Activated T-helper 1 cell treated with anti-CD3 and anti-CD28 coated beads, Interleukin-12 subunit alpha, Interleukin-12 subunit beta, Interleukin-2, Interleukin-4 antibody, amounts not matched to agents 30 ng/mL and 10 ng/mL and 1 ng/mL, durations not matched to agents 14 hours and 24 hours and 36 hours (primary cell): ENCODE data around the gene NR5A1. TPM values are rescaled to one million over a fixed set of nuclear protein-coding genes. Genes with fewer than 3 reads are reported as not detected.

ENCODE experiments used
- DNase-seq: peaks from one replicate; pipeline ENCODE4 v3.0.0; 2021; ENCODE audit warnings: low spot score
- H3K27ac Mint-ChIP-seq: one replicate; pipeline ENCODE4 v1.8.0; 2021; ENCODE audit warnings: mild to moderate bottlenecking, mixed read lengths
- H3K27me3 Mint-ChIP-seq: one replicate; pipeline ENCODE4 v1.8.0; 2022; ENCODE audit warnings: mild to moderate bottlenecking, moderate library complexity, mixed read lengths; ENCODE audit not compliant: insufficient read depth
- H3K36me3 Mint-ChIP-seq: one replicate; pipeline ENCODE4 v1.8.0; 2021; ENCODE audit warnings: low read depth, mixed read lengths
- H3K4me1 Mint-ChIP-seq: one replicate; pipeline ENCODE4 v1.8.0; 2021; ENCODE audit warnings: low read depth, mixed read lengths
- H3K4me3 Mint-ChIP-seq: one replicate; pipeline ENCODE4 v1.8.0; 2021; ENCODE audit warnings: mild to moderate bottlenecking, moderate library complexity, mixed read lengths
- H3K9me3 Mint-ChIP-seq: one replicate; pipeline ENCODE4 v1.8.0; 2021; ENCODE audit warnings: mixed read lengths
- intact Hi-C: fragments of 100-400 bp; cut with micrococcal nuclease; formaldehyde crosslinking; loops from one replicate; pipeline ENCODE4 v1.15.1; 2024
- total RNA-seq: library from RNA; stranded (reverse); gene quantifications from 2 replicates; pipeline ENCODE4 v1.2.3, GENCODE V29; 2022

The NR5A1 gene
- total RNA-seq, 1 donor from 2014 or later, result not detected

DNA sequence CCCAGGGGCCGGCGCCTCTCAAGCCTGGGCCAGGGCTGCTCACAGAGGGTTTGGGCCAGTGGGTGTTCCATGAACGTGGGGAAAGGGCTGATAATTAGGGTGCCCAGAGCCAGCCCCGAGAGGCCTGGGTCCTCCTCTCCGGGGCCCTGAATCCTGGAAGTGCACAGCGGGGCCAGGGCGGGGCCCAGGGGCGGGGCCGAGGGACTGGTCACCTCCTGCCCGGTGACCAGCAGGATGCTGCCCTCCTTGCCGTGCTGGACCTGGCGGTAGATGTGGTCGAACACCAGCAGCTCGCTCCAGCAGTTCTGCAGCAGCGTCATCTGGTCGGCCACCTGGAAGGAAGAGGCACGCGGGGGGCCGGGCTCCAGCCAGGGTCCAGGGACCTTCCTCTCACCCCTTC is 14.4 kb downstream of the NR5A1 start:
- no peak overlapping the region for H3K27ac Mint-ChIP-seq
- peaks cover 3% of the 10 kb centered on the region for H3K27me3 Mint-ChIP-seq

DNA sequence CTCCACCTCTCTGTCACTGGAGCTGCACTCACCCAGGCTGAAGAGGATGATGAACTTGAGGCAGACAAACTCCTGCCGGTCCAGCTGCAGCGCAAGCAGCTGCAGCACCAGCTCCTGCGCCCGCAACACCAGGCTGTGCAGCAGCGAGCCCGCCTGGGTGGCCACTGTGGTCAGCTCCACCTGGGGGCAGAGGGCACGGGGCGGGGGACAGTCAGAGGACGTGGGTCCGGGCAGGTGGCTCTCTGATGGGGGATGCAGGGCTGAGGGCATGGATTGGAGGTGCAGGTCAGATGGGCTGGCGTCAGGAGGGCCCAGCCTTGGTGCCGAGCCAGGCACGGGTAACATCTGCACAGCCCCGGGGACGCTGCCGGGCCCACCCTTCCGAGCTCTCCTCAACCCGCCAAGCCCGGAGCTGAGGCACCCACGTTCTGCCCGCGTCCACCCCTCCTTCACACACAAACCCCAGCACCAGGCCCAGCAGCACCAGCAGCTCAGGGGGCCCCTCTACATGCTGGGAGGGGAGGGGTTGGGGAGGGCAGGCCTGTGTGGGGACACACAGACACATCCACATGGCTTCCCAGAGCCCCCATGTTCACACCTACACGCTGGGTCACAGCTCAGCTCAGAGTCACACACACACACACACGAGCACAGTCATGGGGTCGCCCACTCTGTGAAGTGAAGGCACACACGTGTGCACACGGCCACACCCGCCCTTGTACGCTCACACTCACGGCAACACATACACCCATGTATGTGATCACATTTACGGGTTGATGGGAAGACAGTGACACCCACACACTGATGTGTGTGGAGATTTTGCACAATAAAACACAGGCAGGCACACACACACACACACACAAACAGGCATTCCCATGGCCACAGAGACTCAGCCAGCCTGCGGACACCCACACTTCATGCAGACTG is 15.9 kb downstream of the NR5A1 start:
- H3K36me3 Mint-ChIP-seq, result no peaks in the 10 kb centered on the region
- no peaks in the 10 kb centered on the region for H3K9me3 Mint-ChIP-seq
- intact Hi-C loops, result no loop called here
- peaks cover 3% of the 10 kb centered on the region for H3K27me3 Mint-ChIP-seq
- DNase-seq, result no peak
- H3K4me1 Mint-ChIP-seq, result peaks cover 5% of the 10 kb centered on the region
- no peak overlapping the region for H3K27ac Mint-ChIP-seq
- H3K4me3 Mint-ChIP-seq, result no peak overlapping the region

More for the DNA sequence above, 14.4 kb downstream of the NR5A1 start:
- DNase-seq, result no peak
- intact Hi-C loops, result no loop called here
- H3K9me3 Mint-ChIP-seq, result no peaks in the 10 kb centered on the region
- H3K4me1 Mint-ChIP-seq, result peaks cover 5% of the 10 kb centered on the region
- no peaks in the 10 kb centered on the region for H3K36me3 Mint-ChIP-seq
- no peak overlapping the region for H3K4me3 Mint-ChIP-seq

DNA sequence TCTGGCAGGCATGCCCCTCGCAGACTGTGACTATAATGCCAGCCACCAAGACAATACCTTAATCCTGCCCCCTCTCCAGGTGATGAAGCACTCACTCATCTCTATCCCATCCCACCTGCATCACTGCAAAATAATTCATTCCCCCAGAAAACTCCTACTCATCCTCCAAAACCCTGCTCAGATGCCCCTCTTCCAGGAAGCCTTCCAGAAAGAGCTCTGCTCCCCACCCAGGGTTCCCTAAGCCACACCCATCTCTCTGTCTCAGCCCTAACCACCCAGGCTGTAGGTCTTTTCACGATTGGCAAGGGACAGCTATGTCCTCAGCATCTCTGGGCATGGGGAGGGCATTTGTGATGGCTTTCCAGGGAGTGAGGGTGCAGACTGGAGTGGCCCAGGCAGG is 17.2 kb downstream of the NR5A1 start:
- DNase-seq, result no peak
- Mint-ChIP-seq H3K4me1 (no peaks in the 10 kb centered on the region), H3K27ac (no peak overlapping the region), H3K4me3 (no peak overlapping the region), H3K27me3 (peaks cover 3% of the 10 kb centered on the region), H3K9me3 (no peaks in the 10 kb centered on the region), H3K36me3 (no peaks in the 10 kb centered on the region)
- intact Hi-C loops, result no loop called here

DNA sequence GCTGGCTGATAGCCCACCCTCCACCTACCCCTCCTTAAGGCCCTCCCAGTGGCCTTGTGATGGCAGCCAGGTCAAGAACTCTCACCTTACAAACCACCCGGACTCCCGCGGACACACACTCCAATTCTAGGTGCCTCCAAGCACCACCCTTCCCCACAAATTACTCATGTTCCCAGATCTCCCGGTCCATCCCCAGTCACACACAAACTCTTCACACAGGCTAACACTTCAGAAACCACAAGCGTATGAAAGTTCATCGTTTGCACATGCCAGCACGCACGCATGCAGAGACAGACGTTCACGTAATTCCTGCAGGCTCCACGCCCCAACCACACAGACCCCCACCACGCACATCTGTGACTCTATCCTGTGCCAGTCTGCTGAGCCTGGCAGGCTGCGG is 18.0 kb downstream of the NR5A1 start:
- H3K4me1 Mint-ChIP-seq, result no peaks in the 10 kb centered on the region
- H3K9me3 Mint-ChIP-seq, result no peaks in the 10 kb centered on the region
- no peaks in the 10 kb centered on the region for H3K36me3 Mint-ChIP-seq
- H3K27me3 Mint-ChIP-seq, result peaks cover 3% of the 10 kb centered on the region
- no peak overlapping the region for H3K4me3 Mint-ChIP-seq
- no peak overlapping the region for H3K27ac Mint-ChIP-seq
- intact Hi-C loops, result no loop called here
- DNase-seq, result no peak

DNA sequence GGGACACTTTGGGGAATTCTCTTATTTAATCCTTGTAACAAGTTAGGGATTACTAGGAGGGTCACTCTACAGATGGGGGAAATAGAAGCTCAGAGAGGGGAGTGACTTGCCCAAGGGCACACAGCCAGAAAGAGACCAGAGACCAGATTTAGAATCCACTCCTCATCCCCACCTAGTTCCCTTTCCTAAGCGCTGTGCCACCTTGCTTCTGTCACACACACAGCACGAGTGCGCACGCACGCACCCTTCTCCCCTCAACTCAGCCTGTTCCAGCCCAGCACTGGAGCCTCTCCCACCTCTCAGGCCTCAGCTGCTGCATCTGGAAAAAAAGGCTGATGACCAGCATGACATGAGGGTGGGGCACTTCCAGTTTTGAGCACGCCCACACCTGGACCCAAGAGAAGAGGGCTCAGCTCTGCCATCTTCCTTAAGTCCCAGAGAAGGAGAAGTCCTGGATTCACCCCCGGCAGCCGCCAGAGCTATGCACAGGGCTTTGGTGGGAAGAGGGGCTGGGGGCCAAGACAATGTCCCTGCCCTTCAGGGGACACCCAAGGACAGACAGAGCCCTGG is 18.5 kb downstream of the NR5A1 start:
- Mint-ChIP-seq H3K27ac (no peak overlapping the region), H3K4me1 (no peaks in the 10 kb centered on the region), H3K9me3 (no peaks in the 10 kb centered on the region), H3K36me3 (no peaks in the 10 kb centered on the region), H3K4me3 (no peak overlapping the region), H3K27me3 (peaks cover 3% of the 10 kb centered on the region)
- DNase-seq, result no peak
- intact Hi-C loops, result no loop called here

DNA sequence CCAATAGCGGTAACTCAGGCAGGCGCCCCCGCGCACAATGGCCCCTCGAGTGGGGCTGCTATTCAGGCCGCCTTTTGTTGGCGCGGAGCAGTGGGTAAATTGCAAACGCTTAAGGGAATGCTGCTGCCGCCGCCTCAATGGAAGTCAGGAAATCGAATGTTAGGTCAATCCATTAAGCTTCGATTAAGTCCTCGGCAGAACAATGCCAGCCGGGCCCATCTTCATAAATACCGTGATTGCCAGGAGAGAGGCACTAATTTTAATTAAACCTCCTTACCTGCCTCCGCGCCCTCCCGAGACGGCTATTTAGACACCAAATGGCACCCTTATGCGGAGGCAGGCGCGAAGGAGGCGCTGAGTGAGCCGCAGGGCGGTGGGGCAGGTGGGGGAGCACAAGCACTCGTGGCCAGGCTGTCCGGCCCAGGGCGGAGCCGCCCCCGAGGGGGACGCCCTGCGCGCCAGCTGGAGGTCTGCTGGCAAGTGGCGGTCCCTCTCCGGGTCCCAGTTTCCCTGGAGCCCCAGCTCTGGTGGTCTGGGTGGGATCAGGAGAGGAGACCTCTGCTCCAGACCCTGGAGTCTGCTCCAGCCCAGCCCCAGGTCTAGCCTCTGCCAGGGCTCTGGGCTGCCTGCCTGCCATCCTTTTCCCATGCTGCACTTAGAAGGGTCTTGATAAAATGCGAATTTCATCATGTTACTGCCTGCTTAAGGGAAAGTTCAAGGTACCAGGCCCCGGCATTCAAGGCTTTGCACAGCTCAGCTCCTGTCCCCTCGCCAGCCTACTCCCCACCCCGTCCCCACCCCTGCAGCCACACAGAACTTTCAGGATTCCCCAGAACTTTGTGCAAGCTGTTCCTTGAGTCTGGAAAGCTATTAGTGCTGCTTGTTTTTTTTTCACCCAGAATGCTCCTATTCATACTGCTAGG is 19.7 kb downstream of the NR5A1 start:
- Mint-ChIP-seq H3K9me3 (no peaks in the 10 kb centered on the region), H3K4me1 (no peaks in the 10 kb centered on the region), H3K36me3 (no peaks in the 10 kb centered on the region), H3K27me3 (peaks cover 3% of the 10 kb centered on the region), H3K27ac (no peak overlapping the region), H3K4me3 (no peak overlapping the region)
- intact Hi-C loops, result no loop called here
- DNase-seq, result no peak

DNA sequence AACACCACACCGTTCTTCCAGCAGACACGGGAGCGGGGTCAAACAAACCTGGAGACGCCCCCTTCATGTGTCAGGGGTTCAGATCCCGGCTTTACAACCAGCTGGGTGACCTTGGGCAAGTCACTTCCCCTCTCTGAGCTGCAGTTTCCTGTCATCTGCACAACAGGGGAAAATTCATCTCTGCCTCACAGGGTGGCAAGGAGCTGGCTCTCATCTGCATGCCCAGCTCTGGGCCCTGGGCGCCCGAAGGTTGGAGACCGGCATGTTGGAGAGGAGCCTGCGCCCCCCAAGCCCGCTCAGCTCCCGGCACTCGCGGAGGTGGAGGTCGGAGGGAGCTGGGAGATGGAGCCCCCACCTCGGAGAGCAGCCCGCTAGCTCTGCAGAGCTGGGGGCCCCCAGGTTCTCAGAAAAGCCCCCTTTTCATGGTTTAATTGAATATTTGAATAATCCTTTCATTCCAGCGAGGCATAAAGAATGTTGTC is 20.4 kb downstream of the NR5A1 start:
- intact Hi-C loops, result no loop called here
- H3K27ac Mint-ChIP-seq, result no peak overlapping the region
- no peak overlapping the region for H3K4me3 Mint-ChIP-seq

DNA sequence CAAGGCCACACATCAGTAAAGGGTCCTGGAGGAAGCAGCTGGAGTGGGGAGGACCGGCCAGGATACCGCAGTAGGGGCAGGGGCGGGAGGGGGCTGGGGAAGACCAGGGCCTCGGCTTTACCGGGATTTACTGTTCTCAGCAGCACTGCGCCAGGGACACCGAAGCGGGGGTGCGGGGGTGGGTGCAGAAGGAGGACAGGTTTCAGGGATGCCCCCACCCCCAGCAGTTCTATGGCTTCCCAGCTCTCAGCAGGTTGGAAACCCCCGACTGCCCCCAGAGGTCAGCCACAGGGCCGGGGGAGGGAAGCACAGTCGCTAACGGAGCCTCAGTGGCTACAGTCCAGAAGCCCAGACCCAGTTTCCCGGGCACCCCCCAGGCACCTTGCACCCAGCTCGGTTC is 21.3 kb downstream of the NR5A1 start:
- no peak for DNase-seq
- no peaks in the 10 kb centered on the region for H3K4me1 Mint-ChIP-seq
- H3K27me3 Mint-ChIP-seq, result peaks cover 3% of the 10 kb centered on the region
- intact Hi-C loops, result no loop called here
- H3K27ac Mint-ChIP-seq, result no peak overlapping the region
- H3K36me3 Mint-ChIP-seq, result no peaks in the 10 kb centered on the region
- no peaks in the 10 kb centered on the region for H3K9me3 Mint-ChIP-seq
- H3K4me3 Mint-ChIP-seq, result no peak overlapping the region

More for the DNA sequence above, 20.4 kb downstream of the NR5A1 start:
- no peaks in the 10 kb centered on the region for H3K4me1 Mint-ChIP-seq
- no peaks in the 10 kb centered on the region for H3K36me3 Mint-ChIP-seq
- no peaks in the 10 kb centered on the region for H3K9me3 Mint-ChIP-seq
- peaks cover 3% of the 10 kb centered on the region for H3K27me3 Mint-ChIP-seq
- DNase-seq, result no peak

DNA sequence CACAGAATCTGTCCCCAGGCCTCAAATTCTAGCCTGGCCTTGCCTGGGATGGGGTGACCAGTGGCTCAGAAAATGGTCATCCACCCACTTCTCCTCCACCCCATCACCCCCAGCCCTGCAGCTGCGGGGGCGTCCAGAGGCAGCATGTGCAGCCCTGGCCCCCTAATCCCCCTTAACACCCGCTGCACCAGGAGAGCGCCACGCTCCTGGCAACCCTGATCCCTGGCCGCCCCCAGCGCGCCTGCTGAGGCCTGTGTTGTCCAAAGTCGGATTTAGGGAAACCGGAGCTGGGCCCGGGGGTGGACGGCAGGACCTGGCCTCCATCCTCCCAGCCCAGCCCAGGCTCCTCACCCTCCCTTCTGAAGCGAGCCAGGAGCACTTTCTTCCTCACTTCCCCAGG is 22.0 kb downstream of the NR5A1 start:
- no peaks in the 10 kb centered on the region for H3K4me1 Mint-ChIP-seq
- H3K27me3 Mint-ChIP-seq, result peaks cover 3% of the 10 kb centered on the region
- no peak overlapping the region for H3K27ac Mint-ChIP-seq
- H3K4me3 Mint-ChIP-seq, result no peak overlapping the region
- H3K36me3 Mint-ChIP-seq, result no peaks in the 10 kb centered on the region
- H3K9me3 Mint-ChIP-seq, result no peaks in the 10 kb centered on the region
- DNase-seq, result no peak
- intact Hi-C loops, result no loop called here

DNA sequence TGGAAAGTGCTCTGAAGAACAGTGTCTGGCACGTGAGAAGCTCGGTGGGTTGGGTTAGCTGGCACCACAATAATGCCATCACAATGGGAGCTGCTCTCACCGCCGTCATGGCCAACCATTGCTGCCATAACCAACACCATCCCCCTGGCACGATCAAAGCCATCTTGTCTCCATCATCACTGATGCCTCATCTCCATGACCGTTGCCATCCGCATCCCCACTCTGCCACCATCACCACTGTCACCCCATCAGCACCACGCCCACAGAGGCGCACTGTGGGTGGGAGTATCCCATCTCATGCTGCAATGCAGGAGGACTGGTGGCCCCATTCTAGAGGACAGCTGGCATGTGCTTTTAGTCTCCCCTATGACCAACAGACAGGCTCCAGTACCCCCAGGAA is 23.7 kb downstream of the NR5A1 start:
- Mint-ChIP-seq H3K36me3 (no peaks in the 10 kb centered on the region), H3K27me3 (peaks cover 2% of the 10 kb centered on the region), H3K9me3 (no peaks in the 10 kb centered on the region), H3K27ac (no peak overlapping the region), H3K4me1 (no peaks in the 10 kb centered on the region), H3K4me3 (no peak overlapping the region)
- intact Hi-C loops, result no loop called here
- no peak for DNase-seq

DNA sequence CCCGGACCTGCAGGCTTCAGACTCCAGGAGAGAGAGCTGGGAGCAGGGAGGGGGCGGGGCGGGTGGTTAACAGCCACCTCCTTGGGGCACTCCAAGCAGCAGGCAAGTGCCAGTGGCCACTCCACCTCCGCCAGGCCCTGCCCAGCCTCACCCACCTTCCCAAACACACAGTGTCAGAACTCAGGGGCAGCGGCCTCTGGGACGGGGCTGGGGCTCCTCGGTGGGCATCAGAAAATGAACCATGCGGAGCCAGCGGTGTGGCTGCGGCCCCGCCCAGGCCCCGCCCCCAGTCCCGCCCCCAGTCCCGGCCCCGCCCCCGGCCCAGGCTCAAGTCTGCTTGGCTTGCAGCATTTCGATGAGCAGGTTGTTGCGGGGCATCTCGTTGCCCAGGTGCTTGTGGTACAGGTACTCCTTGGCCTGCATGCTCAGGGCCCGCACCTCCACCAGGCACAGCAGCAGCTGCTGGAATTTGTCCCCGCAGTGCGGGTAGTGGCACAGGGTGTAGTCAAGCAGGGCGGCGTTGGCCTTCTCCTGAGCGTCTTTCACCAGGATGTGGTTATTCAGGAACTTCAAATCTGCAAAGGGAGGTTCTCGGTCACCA is 24.7 kb downstream of the NR5A1 start:
- peaks cover 7% of the 10 kb centered on the region for H3K27me3 Mint-ChIP-seq
- H3K9me3 Mint-ChIP-seq, result no peaks in the 10 kb centered on the region
- DNase-seq, result no peak
- no peak overlapping the region for H3K27ac Mint-ChIP-seq
- no peaks in the 10 kb centered on the region for H3K4me1 Mint-ChIP-seq
- no peaks in the 10 kb centered on the region for H3K36me3 Mint-ChIP-seq
- intact Hi-C loops, result no loop called here
- no peak overlapping the region for H3K4me3 Mint-ChIP-seq

DNA sequence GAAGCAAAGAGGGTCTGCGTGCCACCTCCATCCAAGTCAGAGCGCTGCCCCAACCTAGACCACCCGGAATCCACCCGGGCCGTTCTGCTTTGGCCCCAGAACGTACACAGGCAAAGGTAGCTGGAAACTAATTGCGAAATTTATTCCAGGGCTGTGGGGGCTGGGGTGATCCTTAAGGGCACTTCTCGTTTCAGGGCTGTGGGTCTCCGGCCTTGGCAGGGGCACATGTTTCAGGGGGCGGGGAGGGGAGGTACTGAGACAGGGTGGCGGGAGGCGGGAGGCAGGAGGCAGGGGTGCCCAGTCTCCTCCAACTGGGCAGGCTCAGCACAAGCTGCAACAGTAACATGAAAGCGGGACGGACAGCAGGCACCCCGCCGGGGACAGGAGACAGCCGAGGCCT is 26.1 kb downstream of the NR5A1 start:
- Mint-ChIP-seq H3K4me1 (no peaks in the 10 kb centered on the region), H3K27me3 (peaks cover 10% of the 10 kb centered on the region)

More for the DNA sequence above, 26.1 kb downstream of the NR5A1 start:
- Mint-ChIP-seq H3K27ac (no peak overlapping the region), H3K36me3 (no peaks in the 10 kb centered on the region), H3K4me3 (no peak overlapping the region), H3K9me3 (no peaks in the 10 kb centered on the region)
- DNase-seq, result no peak
- intact Hi-C loops, result no loop called here
